Stimulated activated CD8-positive, alpha-beta memory T cell treated with anti-CD3 and anti-CD28 coated beads, Interleukin-7, amount 100 ng/mL, for 1 hour (primary cell): ENCODE measurements around the gene MYCL.
A peak's percentile ranks its signal among the peaks of the same experiment; 100 is the strongest.

Experiments
- DNase-seq, 2 donors: peaks; one replicate each; pipeline ENCODE4 v3.0.0-alpha.2; 2020; ENCODE audit warnings: low read depth in 2 of 2

Gene MYCL

GRCh38 chr1:39901714-39902459 is at the start of gene MYCL:
Gene MYCL (minus strand): TSS chr1:39901917. CDS start chr1:39901434, 483 bp downstream.
- peak; percentile 24 to 29 for DNase-seq

GRCh38 chr1:39949891-39950290 is 48.2 kb upstream of the MYCL start:
- no peak for DNase-seq

GRCh38 chr1:39947260-39947659 is 45.5 kb upstream of the MYCL start:
- DNase-seq: no peak

- no peak for DNase-seq
Observed at GRCh38 chr1:39946216-39946615, 44.5 kb upstream of the MYCL start.

GRCh38 chr1:39944410-39945112 is 42.8 kb upstream of the MYCL start:
- DNase-seq: no peak

GRCh38 chr1:39943471-39944290 is 42.0 kb upstream of the MYCL start:
- DNase-seq: no peak

- DNase-seq: no peak
Observed at GRCh38 chr1:39940980-39941871, 39.5 kb upstream of the MYCL start.

- no peak for DNase-seq
Observed at GRCh38 chr1:39940253-39940652, 38.5 kb upstream of the MYCL start.

- no peak for DNase-seq
Observed at GRCh38 chr1:39938856-39939255, 37.1 kb upstream of the MYCL start.

- no peak for DNase-seq
Observed at GRCh38 chr1:39936724-39937491, 35.2 kb upstream of the MYCL start.

GRCh38 chr1:39933956-39934941 is 32.5 kb upstream of the MYCL start:
- no peak for DNase-seq

GRCh38 chr1:39928809-39929587 is 27.3 kb upstream of the MYCL start:
- no peak for DNase-seq

GRCh38 chr1:39927538-39927937 is 25.8 kb upstream of the MYCL start:
- no peak for DNase-seq

GRCh38 chr1:39926820-39927219 is 25.1 kb upstream of the MYCL start:
- DNase-seq: no peak

GRCh38 chr1:39926343-39926793 is 24.7 kb upstream of the MYCL start:
- DNase-seq: no peak

GRCh38 chr1:39925721-39926342 is 24.1 kb upstream of the MYCL start:
- no peak for DNase-seq

- DNase-seq: no peak
Observed at GRCh38 chr1:39922251-39922688, 20.6 kb upstream of the MYCL start.

- peak in 1 of 2 donors; percentile 9 for DNase-seq
Observed at GRCh38 chr1:39919545-39919944, 17.8 kb upstream of the MYCL start.
